ENCODE measurements around the gene GALNT10. TPM values are rescaled to one million over a fixed set of nuclear protein-coding genes. Genes with fewer than 3 reads are reported as not detected.

GALNT10 gene
- total RNA-seq, 1 donor from 2014 or later, result 23.5 TPM

- DNase-seq (ENCODE audit: low read depth), result peak; percentile 41
- no peak overlapping the region for H3K4me3 ChIP-seq (ENCODE audit: low read depth, low read length)
- no peak for TF ChIP-seq CTCF (conservative IDR thresholded peaks at IDR 0.05; ENCODE audit: low read depth, low read length)
Observed at GRCh38 chr5:154221371-154221896, 30.9 kb downstream of the GALNT10 start.

GRCh38 chr5:154222414-154222813 lies 31.9 kb downstream of the GALNT10 start:
- no peak for DNase-seq (ENCODE audit: low read depth)
- TF ChIP-seq CTCF (conservative IDR thresholded peaks at IDR 0.05; ENCODE audit: low read depth, low read length), result no peak
- H3K4me3 ChIP-seq (ENCODE audit: low read depth, low read length), result no peak overlapping the region

- H3K4me3 ChIP-seq (ENCODE audit: low read depth, low read length), result no peak overlapping the region
- TF ChIP-seq CTCF (conservative IDR thresholded peaks at IDR 0.05; ENCODE audit: low read depth, low read length), result no peak
- no peak for DNase-seq (ENCODE audit: low read depth)
Observed at GRCh38 chr5:154223320-154223719, 32.8 kb downstream of the GALNT10 start.

- no peak overlapping the region for H3K4me3 ChIP-seq (ENCODE audit: low read depth, low read length)
- no peak for TF ChIP-seq CTCF (conservative IDR thresholded peaks at IDR 0.05; ENCODE audit: low read depth, low read length)
- DNase-seq (ENCODE audit: low read depth), result no peak
Observed at GRCh38 chr5:154227090-154227489, 36.6 kb downstream of the GALNT10 start.

- H3K4me3 ChIP-seq (ENCODE audit: low read depth, low read length), result no peak overlapping the region
- no peak for DNase-seq (ENCODE audit: low read depth)
- TF ChIP-seq CTCF (conservative IDR thresholded peaks at IDR 0.05; ENCODE audit: low read depth, low read length), result no peak
Observed at GRCh38 chr5:154228696-154229095, 38.2 kb downstream of the GALNT10 start.

GRCh38 chr5:154230526-154230925 lies 40.0 kb downstream of the GALNT10 start:
- no peak overlapping the region for H3K4me3 ChIP-seq (ENCODE audit: low read depth, low read length)
- TF ChIP-seq CTCF (conservative IDR thresholded peaks at IDR 0.05; ENCODE audit: low read depth, low read length), result no peak
- no peak for DNase-seq (ENCODE audit: low read depth)

GRCh38 chr5:154234551-154234950 lies 44.0 kb downstream of the GALNT10 start:
- DNase-seq (ENCODE audit: low read depth), result no peak
- TF ChIP-seq CTCF (conservative IDR thresholded peaks at IDR 0.05; ENCODE audit: low read depth, low read length), result no peak
- no peak overlapping the region for H3K4me3 ChIP-seq (ENCODE audit: low read depth, low read length)
